Motor neuron (in vitro differentiated cells): ENCODE data around the gene NOX1. TPM values are rescaled to one million over a fixed set of nuclear protein-coding genes. Genes with fewer than 3 reads are reported as not detected.
"Not testable (repeated sequence)": the region's sequence is repeated elsewhere in the genome, so short reads cannot be mapped to it uniquely, and the experiment has no call there.

ENCODE experiments used
- ATAC-seq, 8 experiments: fragments of 200-7000 bp; cut with Tn5 transposase; replicated peaks in 6 of 8; 2 replicates each; pipeline ENCODE4 v1.8.0; 2021; ENCODE audit warnings: mild to moderate bottlenecking in 8 of 8, moderate library complexity in 8 of 8
- H3K27ac ChIP-seq, 2 donors: fragments of 250-450 bp; sonication (Bioruptor Pico); 2 replicates each; pipeline ENCODE4 v1.9.0; 2021; ENCODE audit warnings: antibody characterized with exemption in 2 of 2, mild to moderate bottlenecking in 2 of 2, moderate library complexity in 1 of 2
- H3K4me1 ChIP-seq, 2 donors: fragments of 250-450 bp; sonication (Bioruptor Pico); replicated peaks in 1 of 2; 2 replicates each; pipeline ENCODE4 v1.6.1; 2021; ENCODE audit warnings: antibody characterized with exemption in 2 of 2, mild to moderate bottlenecking in 2 of 2, moderate library complexity in 1 of 2
- H3K4me3 ChIP-seq, 5 donors: fragments of 250-450 bp; sonication (Bioruptor Pico); 2 replicates each; pipeline ENCODE4 v1.9.0; 2021; ENCODE audit warnings: antibody characterized with exemption in 5 of 5, mild to moderate bottlenecking in 5 of 5, moderate library complexity in 4 of 5
- WGBS, 10 experiments: fragments of 450-650 bp; shearing (Covaris generic); methylation state at CpG; one replicate each; pipeline ENCODE4 v1.0.0; 2022; 5-methylcytosine and 5-hydroxymethylcytosine counted together
- in situ Hi-C, 9 experiments: fragments of 400-800 bp; cut with MboI; loops; one replicate each; pipeline ENCODE4 v1.15.0; 2021; ENCODE audit warnings: low sequenced_read_pairs in 9 of 9, low pct_unique_long_range_greater_than_20kb in 2 of 9; ENCODE audit not compliant: unreplicated experiment in 9 of 9
- total RNA-seq, 8 experiments: library from RNA; unstranded; fragments of 300-600 nt; gene quantifications; 2 replicates each; pipeline versions ENCODE4 v1.2.3 to v1.2.4, GENCODE V29; 2022

Gene NOX1
- total RNA-seq, 8 experiments from 2014 or later: not detected

GRCh38 chrX:100808265-100808664 lies 65.9 kb downstream of the NOX1 start:
- H3K4me3 ChIP-seq, ATAC-seq, H3K27ac ChIP-seq, in situ Hi-C loops, H3K4me1 ChIP-seq: not testable (repeated sequence)
- WGBS, 10 experiments: 48 to 100% (median 72%) methylated on average over 1 to 6 of the region's 7 CpGs; no CpG with 5 or more reads in 4 of the 10 experiments

- in situ Hi-C loops: no loop called here
- H3K4me3 ChIP-seq: no peak overlapping the region
- no peaks in the 10 kb centered on the region for H3K4me1 ChIP-seq
- ATAC-seq: no peak
- WGBS, 10 experiments: no CpG with 5 or more reads among the region's 1 CpG
- no peak overlapping the region for H3K27ac ChIP-seq
Measured at GRCh38 chrX:100804780-100805179, 69.4 kb downstream of the NOX1 start.

- Histone ChIP-seq H3K4me1 (no peaks in the 10 kb centered on the region), H3K4me3 (no peak overlapping the region), H3K27ac (no peak overlapping the region)
- no peak for ATAC-seq
- in situ Hi-C loops: no loop called here
- 17 to 80% (median 48%) methylated on average over 1 to 3 of the region's 3 CpGs; no CpG with 5 or more reads in 4 of the 10 experiments for WGBS, 10 experiments
Measured at GRCh38 chrX:100802843-100803242, 71.3 kb downstream of the NOX1 start.

GRCh38 chrX:100798484-100799214 lies 75.5 kb downstream of the NOX1 start:
- H3K27ac ChIP-seq: no peak overlapping the region
- WGBS, 10 experiments: 10 to 50% (median 33%) methylated on average over 1 to 4 of the region's 4 CpGs; no CpG with 5 or more reads in 3 of the 10 experiments
- ATAC-seq: no peak
- in situ Hi-C loops: loop anchor here in 1 of 9 experiments (25.0 kb wide), 1 partner anchor 111 kb away; no protein-coding TSS in a partner anchor
- H3K4me3 ChIP-seq: no peak overlapping the region
- no peaks in the 10 kb centered on the region for H3K4me1 ChIP-seq

GRCh38 chrX:100797359-100797758 lies 76.8 kb downstream of the NOX1 start:
- no peak for ATAC-seq
- in situ Hi-C loops: loop anchor here in 1 of 9 experiments (25.0 kb wide), 1 partner anchor 110 kb away; no protein-coding TSS in a partner anchor
- Histone ChIP-seq H3K4me3 (no peak overlapping the region), H3K27ac (no peak overlapping the region), H3K4me1 (no peaks in the 10 kb centered on the region)
- 33 to 100% (median 92%) methylated on average over 1 to 2 of the region's 4 CpGs; no CpG with 5 or more reads in 7 of the 10 experiments for WGBS, 10 experiments

GRCh38 chrX:100796371-100796770 lies 77.8 kb downstream of the NOX1 start:
- ATAC-seq, H3K4me3 ChIP-seq, H3K4me1 ChIP-seq, H3K27ac ChIP-seq: not testable (repeated sequence)
- 20 to 100% (median 67%) methylated on average over 1 to 5 of the region's 7 CpGs; no CpG with 5 or more reads in 6 of the 10 experiments for WGBS, 10 experiments
- in situ Hi-C loops: loop anchor here in 1 of 9 experiments (25.0 kb wide), 1 partner anchor 109 kb away; no protein-coding TSS in a partner anchor

Other genes with a start within 250 kb of the NOX1 start
- 10 to 100 TPM; 20.1 to 65.0 (median 31.5) TPM for gene TSPAN6, start 237.6 kb downstream of the NOX1 start, total RNA-seq
- gene SRPX2, start 230.2 kb downstream of the NOX1 start, total RNA-seq: 10 to 100 TPM in 2 of 8 experiments, 1 to 10 TPM in 2, under 1 TPM in 3, not detected in 1; 0.05 to 26.9 (median 6.6) TPM
- 10 to 100 TPM in 3 of 8 experiments, 1 to 10 TPM in 2, under 1 TPM in 3; 0.22 to 20.7 (median 3.2) TPM for gene SYTL4, start 142.2 kb downstream of the NOX1 start, total RNA-seq
- gene CSTF2, start 54.0 kb downstream of the NOX1 start, total RNA-seq: 10 to 100 TPM; 10.1 to 28.0 (median 17.5) TPM
- gene XKRX, start 54.6 kb upstream of the NOX1 start, total RNA-seq: under 1 TPM; 0.05 to 0.24 (median 0.14) TPM
- gene ARL13A, start 95.3 kb upstream of the NOX1 start, total RNA-seq: not detected
- 10 to 100 TPM in 2 of 8 experiments, 1 to 10 TPM in 6; 2.7 to 17.5 (median 6.4) TPM for gene TRMT2B, start 177.8 kb upstream of the NOX1 start, total RNA-seq
- 10 to 100 TPM in 5 of 8 experiments, 1 to 10 TPM in 1, under 1 TPM in 1, not detected in 1; 0.45 to 58.0 (median 24.6) TPM for gene TMEM35A, start 204.5 kb upstream of the NOX1 start, total RNA-seq
- gene CENPI, start 223.8 kb upstream of the NOX1 start, total RNA-seq: 10 to 100 TPM in 2 of 8 experiments, 1 to 10 TPM in 4, under 1 TPM in 2; 0.20 to 13.6 (median 2.3) TPM